Spinal cord (tissue), 10 donors: ENCODE results near the gene THAP12. TPM values are rescaled to one million over a fixed set of nuclear protein-coding genes. Genes with fewer than 3 reads are reported as not detected.
A peak's percentile ranks its signal among the peaks of the same experiment; 100 is the strongest.

Experiments
- DNase-seq, 6 donors: peaks; one replicate each; pipeline versions ENCODE4 v3.0.0 to v3.0.0-alpha.2; 2013 to 2015; ENCODE audit warnings: low spot score in 6 of 6, low read depth in 4 of 6
- H3K27ac ChIP-seq: one replicate; pipeline ENCODE4 v1.5.1; 2013; ENCODE audit warnings: low read depth, low read length, control low read depth
- H3K27me3 ChIP-seq: one replicate; pipeline ENCODE4 v1.6.1; 2013; ENCODE audit warnings: low read length; ENCODE audit not compliant: control insufficient read depth, insufficient read depth
- H3K36me3 ChIP-seq: one replicate; pipeline ENCODE4 v1.6.1; 2013; ENCODE audit warnings: low read length; ENCODE audit not compliant: control insufficient read depth, insufficient read depth
- H3K4me1 ChIP-seq: one replicate; pipeline ENCODE4 v1.6.1; 2013; ENCODE audit warnings: low read length; ENCODE audit not compliant: control insufficient read depth, insufficient read depth
- H3K4me3 ChIP-seq: one replicate; pipeline ENCODE4 v1.5.1; 2013; ENCODE audit warnings: low read depth, low read length, control low read depth
- H3K9me3 ChIP-seq: one replicate; pipeline ENCODE4 v1.6.1; 2013; ENCODE audit warnings: low read length; ENCODE audit not compliant: control insufficient read depth, insufficient read depth
- WGBS: methylation state at CpG from one replicate; pipeline ENCODE4 v1.1.5; 2013; ENCODE audit warnings: missing lambda C conversion rate; ENCODE audit not compliant: insufficient coverage; 5-methylcytosine and 5-hydroxymethylcytosine counted together
- polyA plus RNA-seq, 2 donors: library from polyadenylated mRNA; unstranded; fragments of 120-200 nt; gene quantifications; one replicate each; pipeline ENCODE4 v1.2.1, GENCODE V29; 2013; ENCODE audit not compliant: insufficient read length in 2 of 2
- total RNA-seq, 2 donors: library from RNA; depleted of rRNA in 1 of 2; stranded (reverse); fragments of 120-200 nt in 1 of 2; fragments of >200 nt in 1 of 2; gene quantifications; one replicate each; pipeline versions ENCODE4 v1.2.3 to v1.2.4, GENCODE V29; 2013 to 2014
- donor health status: healthy.

The THAP12 gene
- total and polyA plus RNA-seq, 4 donors = 44.1 to 68.4 (median 63.2) TPM

GRCh38 chr11:76362716-76363115 lies 18.2 kb downstream of the THAP12 start:
- Histone ChIP-seq H3K27ac (no peak overlapping the region), H3K4me1 (no peaks in the 10 kb centered on the region), H3K36me3 (peaks cover 9% of the 10 kb centered on the region), H3K9me3 (no peaks in the 10 kb centered on the region), H3K27me3 (no peaks in the 10 kb centered on the region), H3K4me3 (no peak overlapping the region)
- no CpG with 5 or more reads among the region's 7 CpGs for WGBS
- DNase-seq = no peak

DNA sequence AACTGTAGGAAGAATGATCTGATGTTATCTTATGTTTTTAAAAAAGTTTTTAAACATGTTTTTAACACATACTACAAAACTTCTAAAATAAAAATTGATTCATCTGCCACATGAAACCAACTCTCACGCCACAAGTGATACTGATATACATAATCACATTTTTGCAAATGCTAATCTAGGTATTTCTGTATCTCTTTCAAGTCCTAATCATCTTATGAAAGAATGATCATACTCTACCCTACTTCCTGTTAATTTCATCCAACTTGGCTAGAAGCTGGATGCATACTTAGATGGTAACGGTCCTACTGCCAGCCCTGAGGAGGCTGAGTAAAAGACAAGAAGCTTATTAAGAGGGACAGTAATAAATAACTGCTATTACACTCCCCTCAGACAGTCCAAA lies 19.2 kb downstream of the THAP12 start:
- no peak overlapping the region for H3K27ac ChIP-seq
- H3K4me1 ChIP-seq = no peaks in the 10 kb centered on the region
- no peaks in the 10 kb centered on the region for H3K27me3 ChIP-seq
- no CpG with 5 or more reads among the region's 2 CpGs for WGBS
- peaks cover 9% of the 10 kb centered on the region for H3K36me3 ChIP-seq
- H3K9me3 ChIP-seq = no peaks in the 10 kb centered on the region
- H3K4me3 ChIP-seq = no peak overlapping the region
- no peak for DNase-seq

DNA sequence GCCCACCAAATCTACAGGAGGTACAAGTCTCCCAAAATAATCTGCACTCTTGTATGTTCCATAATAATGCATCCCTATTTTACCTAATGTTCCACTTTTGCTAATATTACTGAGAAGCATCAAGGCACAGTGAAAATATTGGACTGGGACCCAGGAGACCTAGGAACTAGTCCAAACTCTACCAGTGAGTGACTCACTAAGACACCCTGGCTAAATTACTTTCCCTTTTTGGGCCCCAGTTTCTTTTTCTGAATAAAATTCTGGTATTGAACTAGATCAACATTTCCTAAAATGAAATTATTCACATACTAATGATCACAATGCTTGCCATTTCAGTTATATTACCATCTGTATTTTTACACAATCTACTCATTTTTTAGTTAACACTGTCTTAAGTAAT lies 19.6 kb downstream of the THAP12 start:
- H3K27ac ChIP-seq = no peak overlapping the region

DNA sequence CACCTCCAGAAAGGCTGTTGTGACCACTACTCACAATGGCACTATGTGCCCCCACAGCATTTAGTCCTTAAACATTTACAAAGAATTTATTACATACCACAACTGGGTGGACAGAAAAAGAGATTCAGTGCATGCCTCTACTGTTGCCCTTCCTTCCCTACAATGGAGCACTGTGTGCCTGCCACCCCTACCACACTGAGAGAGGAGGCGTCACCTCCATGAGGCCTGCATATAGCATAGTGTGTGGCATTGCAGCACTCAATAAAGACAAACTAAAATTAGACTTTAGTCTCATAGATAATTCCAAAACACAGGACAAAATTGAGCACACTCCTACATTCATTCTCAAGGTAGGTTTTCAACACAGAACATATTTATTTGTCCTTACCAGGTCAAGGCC lies 25.8 kb downstream of the THAP12 start:
- no peaks in the 10 kb centered on the region for H3K27me3 ChIP-seq
- H3K4me3 ChIP-seq = no peak overlapping the region
- peaks cover 15% of the 10 kb centered on the region for H3K36me3 ChIP-seq
- peak overlapping the region; percentile 29 for H3K27ac ChIP-seq
- no peaks in the 10 kb centered on the region for H3K4me1 ChIP-seq
- H3K9me3 ChIP-seq = no peaks in the 10 kb centered on the region
- no CpG with 5 or more reads among the region's 1 CpG for WGBS
- DNase-seq = no peak

More for the DNA sequence above, 19.6 kb downstream of the THAP12 start:
- DNase-seq = no peak
- H3K4me3 ChIP-seq = no peak overlapping the region
- H3K4me1 ChIP-seq = no peaks in the 10 kb centered on the region
- no peaks in the 10 kb centered on the region for H3K9me3 ChIP-seq
- no peaks in the 10 kb centered on the region for H3K27me3 ChIP-seq
- H3K36me3 ChIP-seq = peaks cover 9% of the 10 kb centered on the region

GRCh38 chr11:76348348-76348747 lies 32.6 kb downstream of the THAP12 start:
- no peak overlapping the region for H3K27ac ChIP-seq
- no peak overlapping the region for H3K4me3 ChIP-seq
- H3K27me3 ChIP-seq = no peaks in the 10 kb centered on the region
- no peaks in the 10 kb centered on the region for H3K9me3 ChIP-seq
- H3K36me3 ChIP-seq = peaks cover 2% of the 10 kb centered on the region
- H3K4me1 ChIP-seq = no peaks in the 10 kb centered on the region
- DNase-seq = no peak
- no CpG with 5 or more reads among the region's 3 CpGs for WGBS

GRCh38 chr11:76347466-76347865 lies 33.5 kb downstream of the THAP12 start:
- no peaks in the 10 kb centered on the region for H3K9me3 ChIP-seq
- H3K36me3 ChIP-seq = no peaks in the 10 kb centered on the region
- no peaks in the 10 kb centered on the region for H3K4me1 ChIP-seq
- no peaks in the 10 kb centered on the region for H3K27me3 ChIP-seq
- H3K27ac ChIP-seq = peak overlapping the region; percentile 47
- DNase-seq = peak in 4 of 6 donors; percentile 26 to 75 (median 54)
- no peak overlapping the region for H3K4me3 ChIP-seq
- no CpG with 5 or more reads among the region's 2 CpGs for WGBS

- 64% methylated on average over 5 of the region's 6 CpGs for WGBS
- Histone ChIP-seq H3K27ac (no peak overlapping the region), H3K4me1 (peaks cover 4% of the 10 kb centered on the region), H3K36me3 (no peaks in the 10 kb centered on the region), H3K9me3 (peaks cover 6% of the 10 kb centered on the region), H3K27me3 (no peaks in the 10 kb centered on the region), H3K4me3 (no peak overlapping the region)
- peak in 3 of 6 donors; percentile 8 to 69 (median 21) for DNase-seq
Measured at GRCh38 chr11:76339221-76339620, 41.7 kb downstream of the THAP12 start.

GRCh38 chr11:76337923-76338322 lies 43.0 kb downstream of the THAP12 start:
- Histone ChIP-seq H3K27me3 (no peaks in the 10 kb centered on the region), H3K4me1 (peaks cover 4% of the 10 kb centered on the region), H3K4me3 (no peak overlapping the region), H3K36me3 (no peaks in the 10 kb centered on the region), H3K9me3 (peaks cover 6% of the 10 kb centered on the region), H3K27ac (no peak overlapping the region)
- DNase-seq = no peak
- WGBS = 91% methylated on average over 4 of the region's 4 CpGs

GRCh38 chr11:76337469-76337868 lies 43.5 kb downstream of the THAP12 start:
- no peaks in the 10 kb centered on the region for H3K36me3 ChIP-seq
- DNase-seq = no peak
- 100% methylated on average over 1 of the region's 1 CpG for WGBS
- peaks cover 6% of the 10 kb centered on the region for H3K9me3 ChIP-seq
- peaks cover 4% of the 10 kb centered on the region for H3K4me1 ChIP-seq
- no peak overlapping the region for H3K4me3 ChIP-seq
- no peaks in the 10 kb centered on the region for H3K27me3 ChIP-seq
- no peak overlapping the region for H3K27ac ChIP-seq

DNA sequence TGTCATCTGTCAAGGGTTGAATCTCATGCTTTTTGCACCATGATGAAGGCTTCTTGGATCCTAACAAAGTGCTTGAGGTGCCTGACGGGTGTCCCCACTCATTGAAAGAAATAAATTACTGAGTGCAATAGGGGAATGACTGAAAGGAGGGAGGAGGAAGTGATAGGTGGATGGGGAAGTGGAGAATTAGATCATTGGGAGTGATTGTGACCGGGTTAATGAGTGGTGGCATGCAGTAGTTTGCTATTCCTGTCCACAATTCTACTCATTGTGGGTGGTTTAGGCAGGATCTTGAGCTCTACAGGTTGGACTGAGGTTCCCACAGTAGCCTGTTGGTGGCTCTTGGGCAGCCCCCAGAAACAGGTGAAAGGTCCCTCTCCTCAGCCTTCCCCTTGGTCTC lies 44.3 kb downstream of the THAP12 start:
- no peak for DNase-seq
- H3K4me3 ChIP-seq = no peak overlapping the region
- H3K36me3 ChIP-seq = no peaks in the 10 kb centered on the region
- 62% methylated on average over 2 of the region's 2 CpGs for WGBS
- peaks cover 6% of the 10 kb centered on the region for H3K9me3 ChIP-seq
- no peaks in the 10 kb centered on the region for H3K27me3 ChIP-seq
- H3K4me1 ChIP-seq = peaks cover 4% of the 10 kb centered on the region
- H3K27ac ChIP-seq = no peak overlapping the region
